ENCODE measurements around the gene KLHL8.
"Not testable (repeated sequence)": the region's sequence is repeated elsewhere in the genome, so short reads cannot be mapped to it uniquely, and the experiment has no call there.

The KLHL8 gene

GRCh38 chr4:87227751-87228151, 7.3 kb upstream of the KLHL8 start:
- DNase-seq = no peak

DNA sequence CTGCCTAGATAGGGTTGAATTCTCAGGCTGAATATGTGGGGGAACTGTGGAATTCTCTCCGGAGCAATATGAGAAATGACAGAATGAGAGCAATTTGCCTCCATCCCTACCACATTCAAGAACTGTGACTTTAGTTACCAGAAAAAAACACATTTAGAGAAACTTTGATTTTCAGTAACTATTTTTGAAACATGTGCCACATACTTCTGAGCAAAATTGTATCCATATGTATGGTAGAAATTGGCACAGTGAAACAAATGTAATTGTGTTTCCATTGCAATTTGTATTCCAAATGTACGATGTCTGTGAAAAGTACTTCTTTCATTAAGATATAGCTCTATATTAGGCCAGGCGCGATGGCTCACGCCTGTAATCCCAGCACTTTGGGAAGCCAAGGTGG, 5.5 kb upstream of the KLHL8 start:
- DNase-seq = no peak

DNA sequence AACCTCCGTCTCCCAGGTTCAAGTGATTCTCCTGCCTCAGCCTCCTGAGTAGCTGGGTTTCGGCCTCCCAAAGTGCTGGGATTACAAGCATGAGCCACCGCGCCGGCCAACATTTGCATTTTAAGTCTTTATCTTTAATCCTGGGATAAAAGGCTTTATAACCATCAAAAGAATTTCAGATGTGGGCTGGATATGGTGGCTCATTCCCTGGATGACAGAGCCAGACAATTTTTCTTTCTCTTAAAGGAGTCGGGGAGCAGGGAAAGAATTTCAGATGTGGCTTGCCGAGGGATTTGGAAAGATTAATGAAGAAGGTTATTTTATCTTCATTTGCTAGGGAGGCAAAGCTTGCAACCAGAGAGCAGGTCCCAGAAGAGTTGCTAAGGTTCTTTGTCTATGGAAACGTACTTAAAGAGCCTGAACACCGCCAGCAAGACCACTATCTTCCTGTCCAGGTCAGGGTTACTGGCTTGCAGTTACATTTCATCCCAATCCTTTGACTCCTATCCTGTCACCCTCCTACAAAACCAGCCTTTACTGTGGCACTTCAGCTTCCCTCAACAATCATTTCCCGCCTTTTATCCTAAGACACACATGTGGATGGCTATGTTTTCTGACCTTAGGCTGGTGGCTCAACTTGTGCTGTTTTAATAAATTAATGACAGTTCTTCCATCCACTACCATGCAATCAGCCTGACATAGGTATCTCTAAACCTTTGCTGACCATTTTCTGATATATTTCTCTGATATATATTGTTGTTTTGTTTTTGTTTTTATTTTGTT, 3.9 kb upstream of the KLHL8 start:
- no peak for DNase-seq

GRCh38 chr4:87219632-87220093, 755 bp downstream of the KLHL8 start:
- DNase-seq = peak; percentile 65

DNA sequence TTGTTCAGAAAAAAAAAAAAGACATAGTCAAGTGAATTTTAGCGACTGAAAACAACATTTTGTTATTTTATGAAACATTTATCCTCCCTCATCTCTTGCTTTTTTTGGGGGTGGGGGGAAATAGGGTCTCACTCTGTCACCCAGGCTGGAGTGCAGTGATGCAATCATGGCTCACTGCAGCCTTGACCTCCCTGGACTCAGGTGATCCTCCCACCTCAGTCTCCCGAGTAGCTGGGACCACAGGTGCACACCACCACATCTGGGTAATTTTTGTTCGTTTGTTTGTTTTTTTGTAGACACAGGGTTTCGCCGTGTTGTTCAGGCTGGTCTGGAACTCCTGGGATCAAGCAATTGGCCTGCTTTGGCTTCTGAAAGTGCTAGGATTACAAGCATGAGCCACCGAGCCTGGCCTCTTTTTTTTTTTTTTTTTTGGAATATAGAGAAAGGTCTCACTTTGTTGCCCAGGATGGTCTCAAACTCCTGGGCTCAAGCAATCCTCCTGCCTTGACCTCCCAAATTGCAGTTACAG, 3.1 kb downstream of the KLHL8 start:
- DNase-seq = not testable (repeated sequence)

GRCh38 chr4:87216469-87216868, 3.9 kb downstream of the KLHL8 start:
- DNase-seq = no peak

DNA sequence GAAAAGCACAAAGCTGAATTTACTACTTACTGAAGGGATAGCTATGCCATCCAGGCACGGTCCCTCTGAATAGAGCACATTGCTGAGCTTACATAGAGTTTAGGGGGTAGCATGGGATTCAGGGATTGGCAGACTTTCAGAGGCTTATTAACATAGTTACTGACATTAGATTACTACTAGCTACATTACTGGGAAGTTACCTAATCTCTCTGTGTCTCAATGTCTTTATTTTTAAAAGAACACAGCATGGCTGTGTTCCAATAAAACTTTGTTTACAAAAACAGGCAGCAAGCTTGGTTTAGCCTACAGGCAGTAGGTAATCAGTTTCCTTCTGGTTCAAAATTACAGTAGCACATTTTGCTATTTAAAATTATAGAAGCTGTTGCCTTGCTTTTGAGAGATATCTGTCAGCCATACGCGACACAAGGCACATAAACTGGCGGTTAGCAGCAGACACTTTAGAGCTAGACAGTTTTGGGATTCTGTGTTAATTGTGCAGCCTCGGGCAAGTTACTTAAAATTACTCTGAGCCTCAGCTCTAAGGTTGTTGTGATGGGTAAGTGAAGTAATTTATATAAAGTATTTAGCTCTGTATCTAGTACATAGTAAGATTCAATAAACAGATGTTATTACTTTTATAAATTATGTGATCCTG, 6.9 kb downstream of the KLHL8 start:
- no peak for DNase-seq

DNA sequence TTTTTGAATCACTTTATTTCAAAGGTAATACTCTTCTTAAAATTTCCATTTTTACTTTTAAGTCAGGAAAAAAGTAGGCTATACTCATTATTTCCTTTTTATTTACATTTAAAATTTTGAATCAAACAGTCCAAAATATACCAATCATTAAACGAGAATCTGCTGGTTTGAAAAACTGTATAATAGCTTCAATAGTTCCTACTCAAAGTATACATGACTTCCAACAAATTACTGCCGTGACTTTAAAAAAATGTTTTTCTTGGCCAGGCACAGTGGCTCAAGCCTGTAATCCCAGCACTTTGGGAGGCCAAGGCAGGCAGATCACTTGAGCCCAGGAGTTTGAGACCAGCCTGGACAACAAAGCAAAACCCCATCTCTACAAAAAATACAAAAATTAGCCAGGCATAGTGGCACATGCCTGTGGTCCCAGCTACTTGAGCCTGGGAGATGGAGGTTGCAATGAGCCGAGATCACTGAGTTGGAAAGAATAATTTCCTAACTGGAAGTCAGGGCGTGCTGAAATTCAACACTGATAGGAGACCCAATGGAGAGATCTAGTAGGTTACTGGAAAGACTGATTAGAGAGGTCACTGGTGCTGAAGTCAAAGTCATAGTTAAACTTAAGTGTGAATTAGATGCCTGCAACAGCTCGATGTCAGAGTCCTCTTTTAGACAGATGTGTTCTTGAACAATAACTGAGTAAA, 9.0 kb downstream of the KLHL8 start:
- DNase-seq = no peak

GRCh38 chr4:87209696-87210095, 10.7 kb downstream of the KLHL8 start:
- no peak for DNase-seq

- no peak for DNase-seq
Measured at GRCh38 chr4:87209182-87209581, 11.2 kb downstream of the KLHL8 start.

DNA sequence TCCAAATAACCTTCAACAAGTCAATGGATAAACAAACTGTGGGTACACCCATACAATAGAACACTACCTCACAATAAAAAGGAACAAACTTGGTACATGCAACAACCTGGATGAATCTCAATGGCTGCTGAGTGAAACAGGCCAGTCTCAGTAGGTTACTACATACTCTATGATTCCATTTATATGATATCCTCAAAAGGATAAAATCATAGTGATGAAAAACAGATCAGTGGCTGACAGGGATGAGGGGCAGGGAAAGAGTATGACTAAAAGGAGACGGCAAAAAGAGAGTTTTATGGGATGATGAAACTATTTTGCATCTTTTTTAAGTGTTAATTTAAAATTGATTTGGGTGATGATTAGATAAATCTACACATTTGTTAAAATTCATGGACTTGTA, 15.9 kb downstream of the KLHL8 start:
- DNase-seq = no peak

DNA sequence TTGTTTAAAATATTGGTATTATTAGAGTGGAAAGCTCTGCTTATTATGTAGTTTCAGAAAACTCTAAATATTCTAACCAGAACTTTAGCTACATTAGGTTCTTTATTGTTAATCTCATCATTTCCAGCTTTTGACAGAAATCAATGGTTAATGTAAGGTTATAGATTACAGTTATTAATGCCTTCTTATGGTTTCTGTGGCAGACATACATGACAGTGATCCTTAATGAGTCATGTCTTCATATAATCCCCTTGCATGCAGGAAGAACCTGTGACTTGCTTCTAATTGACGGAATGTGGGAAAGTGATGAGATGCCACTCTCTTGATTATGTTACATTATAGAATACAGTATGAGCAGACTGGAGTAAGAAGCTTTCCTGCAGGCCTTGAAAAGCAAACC, 23.5 kb downstream of the KLHL8 start:
- no peak for DNase-seq

- DNase-seq = no peak
Measured at GRCh38 chr4:87196146-87196545, 24.3 kb downstream of the KLHL8 start.

- no peak for DNase-seq
Measured at GRCh38 chr4:87193958-87194675, 26.3 kb downstream of the KLHL8 start.

- no peak for DNase-seq
Measured at GRCh38 chr4:87192145-87192919, 28.1 kb downstream of the KLHL8 start.

DNA sequence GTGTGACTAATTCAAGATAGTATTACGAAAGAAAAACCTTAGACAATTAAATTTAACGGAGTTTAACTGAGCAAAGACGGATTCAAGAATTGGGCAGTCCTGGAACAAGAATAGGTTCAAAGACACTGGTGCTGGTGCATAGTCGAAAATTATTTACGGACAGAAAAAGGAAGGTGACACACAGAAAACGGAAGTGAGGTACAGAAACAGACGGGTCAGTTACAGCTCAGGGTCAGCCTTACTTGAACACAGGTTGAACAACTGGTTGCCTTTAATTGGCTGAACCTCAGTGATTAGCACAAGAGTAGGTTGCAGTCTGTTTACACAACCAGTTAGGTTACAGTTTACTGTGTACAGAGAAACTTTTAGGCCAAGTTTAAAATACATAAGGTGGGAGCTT, 31.5 kb downstream of the KLHL8 start:
- no peak for DNase-seq

DNA sequence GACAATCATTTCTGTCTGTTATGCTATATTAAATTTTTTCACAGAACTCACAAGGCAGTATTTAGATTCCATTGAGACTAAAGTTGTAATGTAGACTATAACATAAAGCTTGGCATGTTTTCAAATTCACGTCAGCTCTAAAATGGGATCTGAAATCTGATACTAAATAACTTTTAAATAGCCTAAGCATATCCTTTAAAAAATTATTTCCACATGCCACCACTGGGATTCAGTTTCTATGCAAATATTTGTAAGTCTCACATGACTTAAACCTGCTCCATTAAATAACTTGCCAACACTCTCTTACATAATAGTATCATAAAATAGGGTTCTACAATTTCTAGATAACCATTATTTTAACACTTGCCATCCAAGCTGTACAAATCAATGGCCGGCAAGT, 32.4 kb downstream of the KLHL8 start:
- DNase-seq = no peak

DNA sequence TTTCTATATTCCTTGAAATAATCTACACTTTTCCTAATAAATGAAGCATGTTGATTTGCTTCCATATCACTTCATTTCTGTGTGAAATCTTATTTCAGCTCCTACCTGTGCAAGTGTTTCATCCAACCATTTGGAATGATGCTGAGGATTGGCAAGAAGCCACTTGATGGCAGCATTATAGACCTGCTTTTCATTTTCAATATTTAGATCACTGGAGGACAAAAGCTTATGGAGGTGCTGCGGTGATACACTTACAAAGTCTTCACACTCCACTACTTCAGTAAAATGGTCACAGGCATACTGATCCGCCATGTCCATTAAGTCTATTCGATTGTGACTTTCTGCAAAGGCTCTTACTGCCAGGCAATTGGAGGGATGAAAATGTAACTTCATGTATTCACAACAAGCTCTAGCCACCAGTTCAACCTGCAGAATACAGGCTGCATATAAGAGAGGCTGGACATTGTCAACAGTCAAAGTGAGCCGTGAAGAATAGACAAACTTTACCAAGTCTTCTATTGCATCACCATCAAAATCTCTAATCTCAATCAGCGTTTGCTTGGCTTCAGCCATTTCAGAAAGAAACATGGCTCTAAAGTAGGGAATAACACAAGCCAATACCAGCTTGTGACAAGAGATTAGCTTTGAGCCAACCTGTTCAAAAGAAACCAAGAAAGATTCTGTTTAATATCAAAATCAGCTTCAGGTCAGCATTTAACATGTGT, 35.1 kb downstream of the KLHL8 start:
- no peak for DNase-seq

DNA sequence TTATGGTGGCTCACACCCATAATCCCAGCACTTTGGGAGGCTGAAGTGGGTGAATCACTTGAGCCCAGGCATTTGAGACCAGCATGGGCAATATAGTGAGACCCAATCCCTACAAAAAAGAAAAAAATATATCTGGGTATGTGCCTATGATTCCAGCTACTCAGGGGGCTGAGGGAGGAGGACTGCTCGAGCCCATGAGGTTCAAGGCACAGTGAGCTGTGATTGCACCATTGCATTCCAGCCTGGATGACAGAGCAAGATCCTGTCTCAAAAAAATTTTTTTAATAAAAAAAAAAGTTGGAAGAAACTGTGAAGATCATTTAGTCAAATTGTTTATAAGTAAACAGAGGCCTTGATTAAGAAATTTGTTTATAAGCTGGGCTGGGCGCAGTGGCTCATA, 39.7 kb downstream of the KLHL8 start:
- DNase-seq = no peak

DNA sequence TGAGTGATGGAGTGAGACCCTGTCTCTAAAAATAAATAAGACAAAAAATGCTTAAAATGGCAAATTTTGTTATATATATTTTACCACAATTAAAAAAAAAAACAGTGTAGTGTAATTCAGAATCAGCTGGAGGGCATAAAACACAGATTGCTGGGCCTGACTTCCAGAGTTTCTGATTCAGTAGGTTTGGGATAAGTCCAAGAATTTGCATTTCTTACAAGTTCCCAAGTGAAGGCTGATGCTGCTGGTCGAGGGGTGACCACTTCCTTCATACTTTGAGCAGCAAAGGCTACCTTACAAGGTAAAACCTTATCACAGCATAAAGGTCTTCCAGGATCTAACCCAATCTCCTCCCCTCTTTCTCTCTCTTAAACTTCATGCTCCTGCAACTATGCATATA, 40.7 kb downstream of the KLHL8 start:
- DNase-seq = no peak

- no peak for DNase-seq
Measured at GRCh38 chr4:87174672-87175071, 45.7 kb downstream of the KLHL8 start.

Measured in left hindlimb (tissue), 1 donor.